B cell (primary cell): ENCODE results near the gene B3GALT2. TPM values are rescaled to one million over a fixed set of nuclear protein-coding genes. Genes with fewer than 3 reads are reported as not detected.

ENCODE experiments used
- ATAC-seq: fragments of 200-7000 bp; cut with Tn5 transposase; one replicate; pipeline ENCODE4 v1.10.0; 2021; ENCODE audit warnings: low read depth, mild to moderate bottlenecking, moderate number of reproducible peaks, moderate library complexity
- CTCF ChIA-PET: fragments of 350-600 bp; sonication (Branson Sonifier 250); formaldehyde crosslinking; loops from one replicate; lab custom pipeline; 2021; ENCODE audit warnings: antibody characterized with exemption, inconsistent platforms; lab: Charles Lee
- POLR2A ChIA-PET: fragments of 350-600 bp; sonication (Branson Sonifier 250); formaldehyde crosslinking; loops from one replicate; lab custom pipeline; 2021; ENCODE audit warnings: antibody characterized with exemption; lab: Charles Lee
- DNase-seq: peaks from one replicate; pipeline ENCODE4 v3.0.0; 2013
- H2AFZ ChIP-seq: 2 replicates; pipeline ENCODE4 v1.6.1; 2012; ENCODE audit warnings: mild to moderate bottlenecking, low read depth, low read length; ENCODE audit not compliant: insufficient read depth, poor library complexity, severe bottlenecking
- H3K27ac ChIP-seq, 2 donors: 1 replicate in 1 of 2; 2 replicates in 1 of 2; pipeline ENCODE4 v1.5.1; 2012 to 2013; ENCODE audit warnings: low read length in 2 of 2, mild to moderate bottlenecking in 2 of 2, moderate library complexity in 1 of 2
- H3K27me3 ChIP-seq, 4 experiments: fragments of 200-600 bp in 1 of 4; sonication (generic) in 1 of 4; replicated peaks in 1 of 4; 1 replicate in 2 of 4; 2 replicates in 2 of 4; pipeline versions ENCODE4 v1.6.1 to v1.7.0; 2013 to 2016; ENCODE audit warnings: low read length in 3 of 4, mild to moderate bottlenecking in 2 of 4, mixed read lengths in 1 of 4, moderate library complexity in 1 of 4; ENCODE audit not compliant: insufficient read depth in 4 of 4, control insufficient read depth in 3 of 4; ENCODE audit errors: control extremely low read depth in 1 of 4
- H3K36me3 ChIP-seq, 2 experiments: replicated peaks in 1 of 2; 1 replicate in 1 of 2; 2 replicates in 1 of 2; pipeline versions ENCODE4 v1.6.1 to v1.7.1; 2013; ENCODE audit warnings: low read length in 1 of 2; ENCODE audit not compliant: insufficient read depth in 2 of 2, control insufficient read depth in 1 of 2; ENCODE audit errors: control extremely low read depth in 1 of 2, extremely low read depth in 1 of 2
- H3K4me1 ChIP-seq, 2 donors: fragments of 200-600 bp in 1 of 2; sonication (generic) in 1 of 2; 1 replicate in 1 of 2; 2 replicates in 1 of 2; pipeline versions ENCODE4 v1.5.1 to v1.6.1; 2013 to 2017; ENCODE audit warnings: low read length in 2 of 2; ENCODE audit not compliant: control insufficient read depth in 2 of 2, insufficient read depth in 2 of 2
- H3K4me2 ChIP-seq: replicated peaks from 2 replicates; pipeline ENCODE3; 2012; ENCODE audit warnings: mild to moderate bottlenecking, low read depth, low read length; ENCODE audit not compliant: poor library complexity, severe bottlenecking
- H3K4me3 ChIP-seq, 5 experiments: fragments of 200-600 bp in 1 of 5; sonication (generic) in 1 of 5; 1 replicate in 3 of 5; 2 replicates in 2 of 5; pipeline versions ENCODE4 v1.5.1 to v1.7.0; 2011 to 2016; ENCODE audit warnings: low read length in 4 of 5, mild to moderate bottlenecking in 4 of 5, low read depth in 2 of 5, control low read depth in 1 of 5, moderate library complexity in 1 of 5; ENCODE audit not compliant: insufficient read depth in 1 of 5; ENCODE audit errors: control extremely low read depth in 1 of 5, extremely low read depth in 1 of 5
- H3K79me2 ChIP-seq: fragments of 200-600 bp; sonication (generic); one replicate; pipeline ENCODE4 v1.6.0; 2016; ENCODE audit warnings: low read length; ENCODE audit not compliant: control insufficient read depth, insufficient read depth
- H3K9ac ChIP-seq: fragments of 200-600 bp; sonication (generic); 2 replicates; pipeline ENCODE4 v1.6.1; 2017; ENCODE audit warnings: mild to moderate bottlenecking, low read length, moderate library complexity
- H3K9me3 ChIP-seq, 3 donors: one replicate each; pipeline versions ENCODE4 v1.6.1 to v1.7.1; 2013; ENCODE audit warnings: low read length in 2 of 3; ENCODE audit not compliant: control insufficient read depth in 2 of 3, insufficient read depth in 1 of 3; ENCODE audit errors: control extremely low read depth in 1 of 3
- H4K20me1 ChIP-seq: 2 replicates; pipeline ENCODE4 v1.6.0; 2012; ENCODE audit warnings: mild to moderate bottlenecking, low read length; ENCODE audit not compliant: insufficient read depth, control insufficient read depth, poor library complexity, severe bottlenecking
- H3K27ac Mint-ChIP-seq: one replicate; pipeline ENCODE4 v1.8.0; 2021; ENCODE audit warnings: mixed read lengths
- H3K27me3 Mint-ChIP-seq: one replicate; pipeline ENCODE4 v1.8.0; 2021; ENCODE audit warnings: mixed read lengths
- H3K4me1 Mint-ChIP-seq: one replicate; pipeline ENCODE4 v1.8.0; 2021; ENCODE audit warnings: mixed read lengths
- H3K4me3 Mint-ChIP-seq: one replicate; pipeline ENCODE4 v1.8.0; 2021; ENCODE audit warnings: mixed read lengths
- H3K9me3 Mint-ChIP-seq: one replicate; pipeline ENCODE4 v1.8.0; 2022; ENCODE audit warnings: mixed read lengths; ENCODE audit not compliant: insufficient read depth
- EZH2 ChIP-seq: IDR thresholded peaks from 2 replicates; pipeline ENCODE4 v1.6.1; 2012; ENCODE audit warnings: borderline replicate concordance, low read depth, mild to moderate bottlenecking, moderate library complexity, low read length; ENCODE audit not compliant: insufficient read depth, poor library complexity, severe bottlenecking
- WGBS: methylation state at CpG from one replicate; pipeline ENCODE4 v1.1.5; 2013; ENCODE audit warnings: missing lambda C conversion rate; ENCODE audit not compliant: insufficient coverage; 5-methylcytosine and 5-hydroxymethylcytosine counted together
- intact Hi-C: fragments of 100-400 bp; cut with micrococcal nuclease; formaldehyde crosslinking; loops from one replicate; pipeline ENCODE4 v1.10.0; 2022
- polyA plus RNA-seq: library from polyadenylated mRNA; depleted of rRNA; stranded (reverse); fragments of >200 nt; gene quantifications from 2 replicates; pipeline ENCODE4 v1.2.3, GENCODE V29; 2012
- total RNA-seq, 2 donors: library from RNA; stranded (reverse); fragments of 120-200 nt in 1 of 2; gene quantifications; 1 replicate in 1 of 2; 2 replicates in 1 of 2; pipeline versions ENCODE4 v1.2.3 to v1.2.4, GENCODE V29; 2013 to 2022
- TF ChIP-seq, protein P1 (sequence below): fragments of 200-600 bp; IDR thresholded peaks from one replicate; pipeline ENCODE4 v1.8.0; 2022; ENCODE audit warnings: antibody characterized with exemption, mild to moderate bottlenecking

B3GALT2 gene
- total and polyA plus RNA-seq, 2 donors (not counting 1 experiment from before 2014, with no cell fraction given) = 0.07 TPM; not detected in 1

DNA sequence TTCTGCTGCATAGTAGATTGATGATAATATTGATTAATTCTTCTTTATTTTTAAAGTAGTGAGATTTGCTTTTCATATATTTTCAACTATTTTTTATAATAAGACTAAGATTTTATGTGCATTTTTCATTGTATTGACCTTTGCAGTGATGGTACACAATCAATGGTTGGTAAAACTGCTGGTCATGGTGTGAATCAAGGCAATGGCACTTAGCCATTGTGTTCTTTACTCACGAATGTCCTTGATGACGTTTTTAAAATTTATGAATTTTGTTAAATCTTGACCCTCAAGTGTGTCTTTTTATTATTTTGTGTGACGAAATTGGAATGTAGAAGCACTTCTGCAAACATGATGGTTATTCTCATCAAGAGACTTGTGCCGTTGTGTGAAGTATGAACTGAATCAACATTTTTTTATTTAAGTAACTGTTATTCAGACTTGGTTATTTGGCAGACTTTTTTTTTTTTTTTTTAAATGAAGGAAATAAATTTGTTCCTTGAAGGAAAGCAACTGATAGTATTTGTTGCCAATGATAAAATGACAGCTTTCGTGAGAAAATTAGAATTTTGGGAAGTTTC lies 42.0 kb downstream of the B3GALT2 start:
- TF ChIP-seq EZH2 = no peak
- TF ChIP-seq, protein P1, sequence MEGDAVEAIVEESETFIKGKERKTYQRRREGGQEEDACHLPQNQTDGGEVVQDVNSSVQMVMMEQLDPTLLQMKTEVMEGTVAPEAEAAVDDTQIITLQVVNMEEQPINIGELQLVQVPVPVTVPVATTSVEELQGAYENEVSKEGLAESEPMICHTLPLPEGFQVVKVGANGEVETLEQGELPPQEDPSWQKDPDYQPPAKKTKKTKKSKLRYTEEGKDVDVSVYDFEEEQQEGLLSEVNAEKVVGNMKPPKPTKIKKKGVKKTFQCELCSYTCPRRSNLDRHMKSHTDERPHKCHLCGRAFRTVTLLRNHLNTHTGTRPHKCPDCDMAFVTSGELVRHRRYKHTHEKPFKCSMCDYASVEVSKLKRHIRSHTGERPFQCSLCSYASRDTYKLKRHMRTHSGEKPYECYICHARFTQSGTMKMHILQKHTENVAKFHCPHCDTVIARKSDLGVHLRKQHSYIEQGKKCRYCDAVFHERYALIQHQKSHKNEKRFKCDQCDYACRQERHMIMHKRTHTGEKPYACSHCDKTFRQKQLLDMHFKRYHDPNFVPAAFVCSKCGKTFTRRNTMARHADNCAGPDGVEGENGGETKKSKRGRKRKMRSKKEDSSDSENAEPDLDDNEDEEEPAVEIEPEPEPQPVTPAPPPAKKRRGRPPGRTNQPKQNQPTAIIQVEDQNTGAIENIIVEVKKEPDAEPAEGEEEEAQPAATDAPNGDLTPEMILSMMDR = no peak
- Histone ChIP-seq H3K27me3 (no peaks in the 10 kb centered on the region), H3K4me3 (no peak overlapping the region), H3K27ac (no peak overlapping the region), H3K9ac (no peak overlapping the region), H3K4me1 (no peaks in the 10 kb centered on the region), H4K20me1 (peaks cover 12% of the 10 kb centered on the region), H3K79me2 (peaks cover 12% of the 10 kb centered on the region), H3K9me3 (no peaks in the 10 kb centered on the region), H3K36me3 (peaks cover 2 to 50% of the 10 kb centered on the region in 2 experiments), H3K4me2 (no peak overlapping the region), H2AFZ (no peak overlapping the region)
- H3K27ac Mint-ChIP-seq = no peak overlapping the region
- intact Hi-C loops = no loop called here
- 92% methylated on average over 2 of the region's 5 CpGs for WGBS
- no peak overlapping the region for H3K4me3 Mint-ChIP-seq
- H3K9me3 Mint-ChIP-seq = no peaks in the 10 kb centered on the region
- no peaks in the 10 kb centered on the region for H3K4me1 Mint-ChIP-seq
- no peak for DNase-seq
- CTCF ChIA-PET = no interaction called here
- no peaks in the 10 kb centered on the region for H3K27me3 Mint-ChIP-seq
- no peak for ATAC-seq
- POLR2A ChIA-PET = no interaction called here

DNA sequence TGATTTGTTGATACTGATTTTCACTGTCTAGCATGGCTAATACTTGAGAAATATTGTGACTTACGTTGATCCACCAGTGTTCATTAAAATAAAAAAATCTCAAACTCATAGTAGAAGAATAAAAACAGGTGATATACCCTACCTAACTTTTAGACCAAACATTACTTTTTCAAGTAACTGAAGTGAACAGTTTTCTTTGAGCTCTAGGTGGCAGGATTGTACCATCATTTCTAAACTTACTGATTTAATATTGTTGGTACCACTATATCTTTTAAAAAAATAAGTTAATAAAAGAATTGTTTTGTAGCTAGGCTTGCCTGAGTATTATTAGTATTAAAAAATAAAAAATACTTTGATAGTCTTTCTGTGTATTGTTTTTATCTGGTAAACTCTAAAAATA lies 43.1 kb downstream of the B3GALT2 start:
- POLR2A ChIA-PET = no interaction called here
- Histone ChIP-seq H3K9me3 (no peaks in the 10 kb centered on the region), H4K20me1 (peaks cover 12% of the 10 kb centered on the region), H2AFZ (no peak overlapping the region), H3K4me2 (no peak overlapping the region), H3K27me3 (no peaks in the 10 kb centered on the region), H3K27ac (no peak overlapping the region), H3K9ac (no peak overlapping the region), H3K4me1 (no peaks in the 10 kb centered on the region), H3K79me2 (peaks cover 12% of the 10 kb centered on the region), H3K4me3 (no peak overlapping the region), H3K36me3 (peaks cover 2 to 48% of the 10 kb centered on the region in 2 experiments)
- no peak overlapping the region for H3K4me3 Mint-ChIP-seq
- ATAC-seq = no peak
- H3K27me3 Mint-ChIP-seq = no peaks in the 10 kb centered on the region
- no peaks in the 10 kb centered on the region for H3K4me1 Mint-ChIP-seq
- no CpG with 5 or more reads among the region's 1 CpG for whole genome bisulfite sequencing
- no peak for DNase-seq
- no peaks in the 10 kb centered on the region for H3K9me3 Mint-ChIP-seq
- H3K27ac Mint-ChIP-seq = no peak overlapping the region
- CTCF ChIA-PET = interaction anchor here (0.9 to 1.5 kb wide), 3 partner anchors 8 to 669 kb away, joined by 4 read pairs; no protein-coding TSS in a partner anchor
- no peak for TF ChIP-seq EZH2
- TF ChIP-seq, protein P1 = no peak
- intact Hi-C loops = no loop called here
